ENCODE measurements around the gene SLC25A12.
"Not testable (repeated sequence)": the region's sequence is repeated elsewhere in the genome, so short reads cannot be mapped to it uniquely, and the experiment has no call there.

Gene SLC25A12

GRCh38 chr2:171792157-171792556, 101.9 kb downstream of the SLC25A12 start:
- H3K4me3 ChIP-seq (ENCODE audit: low read length) = no peak overlapping the region
- DNase-seq (ENCODE audit: low read depth) = no peak
- TF ChIP-seq CTCF (conservative IDR thresholded peaks at IDR 0.05; ENCODE audit: low read length) = no peak

DNA sequence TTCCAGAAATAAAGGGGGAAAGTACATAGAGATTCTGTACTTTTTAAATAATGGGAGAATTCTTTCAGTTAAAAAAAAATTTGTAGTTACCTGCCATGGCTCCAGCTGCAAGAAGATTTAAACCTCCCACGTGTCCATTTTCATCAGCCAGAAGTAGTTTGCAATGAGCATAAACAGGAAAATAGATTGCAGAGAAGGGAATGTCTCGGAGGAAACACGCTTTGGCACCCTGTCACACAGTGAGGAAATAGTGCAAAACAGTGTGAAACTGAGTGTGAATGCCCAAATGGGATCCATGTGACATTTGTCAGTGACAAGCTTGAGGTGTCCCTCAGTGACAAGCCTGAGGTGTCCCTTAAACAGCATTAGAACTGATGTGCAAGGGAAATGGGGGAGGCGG, 102.7 kb downstream of the SLC25A12 start:
- no peak for DNase-seq (ENCODE audit: low read depth)
- TF ChIP-seq CTCF (conservative IDR thresholded peaks at IDR 0.05; ENCODE audit: low read length) = no peak

DNA sequence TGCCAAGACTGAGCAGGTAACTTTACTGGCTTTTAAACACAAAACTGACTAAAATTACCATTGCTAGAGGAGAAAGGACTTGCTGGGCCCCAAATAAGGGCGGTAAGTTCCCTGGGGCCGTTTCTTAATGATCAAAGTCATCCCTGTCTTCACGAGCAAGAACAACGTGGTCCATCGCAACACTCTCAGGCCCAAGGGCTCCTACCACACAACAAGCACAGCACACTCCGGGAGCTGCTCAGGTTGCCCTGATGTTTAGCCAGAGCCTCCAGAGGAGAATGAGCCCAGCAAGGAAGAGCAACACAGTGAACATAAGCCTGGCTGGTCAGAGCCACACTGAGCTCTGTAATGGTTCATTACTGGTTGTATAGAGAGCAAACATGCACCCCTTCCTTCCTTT, 104.1 kb downstream of the SLC25A12 start:
- TF ChIP-seq CTCF (conservative IDR thresholded peaks at IDR 0.05; ENCODE audit: low read length) = no peak
- DNase-seq (ENCODE audit: low read depth) = no peak

More for the DNA sequence above, 102.7 kb downstream of the SLC25A12 start:
- no peak overlapping the region for H3K4me3 ChIP-seq (ENCODE audit: low read length)

GRCh38 chr2:171788316-171788993, 105.6 kb downstream of the SLC25A12 start:
- no peak for DNase-seq (ENCODE audit: low read depth)
- H3K4me3 ChIP-seq (ENCODE audit: low read length) = no peak overlapping the region
- no peak for TF ChIP-seq CTCF (conservative IDR thresholded peaks at IDR 0.05; ENCODE audit: low read length)

More for the DNA sequence above, 104.1 kb downstream of the SLC25A12 start:
- no peak overlapping the region for H3K4me3 ChIP-seq (ENCODE audit: low read length)

GRCh38 chr2:171787333-171788072, 106.5 kb downstream of the SLC25A12 start:
- no peak for DNase-seq (ENCODE audit: low read depth)
- no peak overlapping the region for H3K4me3 ChIP-seq (ENCODE audit: low read length)
- no peak for TF ChIP-seq CTCF (conservative IDR thresholded peaks at IDR 0.05; ENCODE audit: low read length)

DNA sequence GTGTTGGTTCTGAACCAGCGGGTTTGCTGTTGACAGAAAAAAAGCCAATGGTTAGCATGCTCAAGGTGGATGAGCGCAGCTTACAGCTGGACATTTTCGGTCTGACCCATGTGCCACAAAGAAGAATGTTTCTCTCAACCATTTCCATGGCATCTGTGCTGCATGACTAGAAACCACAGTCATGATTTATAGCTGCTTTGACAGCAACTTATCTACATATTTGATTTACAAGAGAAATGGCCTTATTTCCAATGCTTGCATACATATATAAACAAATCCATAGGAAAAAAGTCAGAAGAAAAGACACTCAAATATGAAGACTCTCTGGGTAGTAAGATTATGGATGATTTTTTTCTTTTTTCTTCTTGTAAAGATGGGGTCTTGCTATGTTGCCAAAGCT, 108.6 kb downstream of the SLC25A12 start:
- TF ChIP-seq CTCF (conservative IDR thresholded peaks at IDR 0.05; ENCODE audit: low read length) = no peak
- no peak overlapping the region for H3K4me3 ChIP-seq (ENCODE audit: low read length)
- no peak for DNase-seq (ENCODE audit: low read depth)

DNA sequence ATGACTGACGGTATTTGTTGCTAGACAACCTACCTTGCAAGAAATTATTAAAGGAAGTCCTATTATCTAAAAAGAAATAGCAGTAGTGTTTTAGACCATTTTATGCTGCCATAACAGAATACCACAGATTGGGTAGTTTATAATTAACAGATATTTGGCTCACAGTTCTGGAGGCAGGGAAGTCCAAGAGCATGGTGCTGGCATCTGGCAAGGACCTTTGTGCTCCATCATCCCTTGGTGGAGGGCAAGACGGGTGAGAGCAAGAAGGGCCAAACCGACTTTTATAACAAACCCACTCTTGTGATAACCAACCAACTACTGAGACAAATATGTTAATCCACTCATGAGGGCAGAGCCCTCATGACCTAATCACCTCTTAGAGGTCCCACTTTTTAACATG, 115.5 kb downstream of the SLC25A12 start:
- no peak for TF ChIP-seq CTCF (conservative IDR thresholded peaks at IDR 0.05; ENCODE audit: low read length)
- no peak for DNase-seq (ENCODE audit: low read depth)
- no peak overlapping the region for H3K4me3 ChIP-seq (ENCODE audit: low read length)

DNA sequence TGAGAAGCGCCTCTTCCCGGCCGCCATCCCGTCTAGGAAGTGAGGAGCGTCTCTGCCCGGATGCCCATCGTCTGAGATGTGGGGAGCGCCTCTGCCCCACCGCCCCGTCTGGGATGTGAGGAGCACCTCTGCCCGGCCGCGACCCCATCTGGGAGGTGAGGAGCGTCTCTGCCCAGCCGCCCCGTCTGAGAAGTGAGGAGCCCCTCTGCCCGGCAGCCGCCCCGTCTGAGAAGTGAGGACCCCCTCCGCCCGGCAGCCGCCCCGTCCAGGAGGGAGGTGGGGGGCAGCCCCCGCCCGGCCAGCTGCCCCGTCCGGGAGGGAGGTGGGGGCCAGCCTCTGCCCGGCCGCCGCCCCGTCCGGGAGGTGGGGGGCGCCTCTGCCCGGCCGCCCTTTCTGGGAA, 119.5 kb downstream of the SLC25A12 start:
- not testable (repeated sequence) for H3K4me3 ChIP-seq (ENCODE audit: low read length); DNase-seq (ENCODE audit: low read depth)

All from AG10803 (cell line).